Colonic mucosa (tissue), 4 donors: Measurements from ENCODE around the gene KHDRBS2. TPM values are rescaled to one million over a fixed set of nuclear protein-coding genes. Genes with fewer than 3 reads are reported as not detected.
A peak's percentile ranks its signal among the peaks of the same experiment; 100 is the strongest.

Experiments
- DNase-seq: peaks from one replicate; pipeline ENCODE4 v3.0.0-alpha.2; 2020
- H3K27ac ChIP-seq: fragments of 200-600 bp; one replicate; pipeline ENCODE4 v1.8.0; 2021
- H3K27me3 ChIP-seq: fragments of 200-600 bp; one replicate; pipeline ENCODE4 v1.8.0; 2021
- H3K36me3 ChIP-seq: fragments of 200-600 bp; one replicate; pipeline ENCODE4 v1.8.0; 2021
- H3K4me1 ChIP-seq: fragments of 200-600 bp; one replicate; pipeline ENCODE4 v1.8.0; 2021; ENCODE audit warnings: mild to moderate bottlenecking
- H3K4me3 ChIP-seq: fragments of 200-600 bp; one replicate; pipeline ENCODE4 v1.8.0; 2021
- H3K9ac ChIP-seq, 2 donors: one replicate each; pipeline ENCODE4 v1.7.0; 2013; ENCODE audit warnings: control low read depth in 2 of 2, low read depth in 2 of 2, low read length in 2 of 2
- H3K9me3 ChIP-seq: fragments of 200-600 bp; one replicate; pipeline ENCODE4 v1.8.0; 2021
- CTCF ChIP-seq: fragments of 200-600 bp; IDR thresholded peaks from one replicate; pipeline ENCODE4 v1.8.0; 2022; ENCODE audit warnings: antibody characterized with exemption, mild to moderate bottlenecking
- intact Hi-C: fragments of 100-400 bp; cut with DNase I; formaldehyde crosslinking; loops from one replicate; pipeline ENCODE4 v1.14.1; 2022
- total RNA-seq, 2 donors: library from RNA; stranded (reverse); fragmentation: NEBNext Ultra II Directional in 1 of 2; extraction: Animal tissue kit (Norgen Biotek cat#: 25700) in 1 of 2; gene quantifications; one replicate each; pipeline ENCODE4 v1.2.1, GENCODE V29; 2021
- donor health status: healthy.
- donor health status: DM: no; HTN: no; CAD: no.
- donor health status: DM: no; HTN: no; CAD: no.

Gene KHDRBS2
- 1 to 10 TPM in 1 of 2 donors, under 1 TPM in 1; 0.52 to 1.2 TPM for total RNA-seq

GRCh38 chr6:62285612-62286469 lies at the start of gene KHDRBS2:
TSS of gene KHDRBS2 (minus strand) at chr6:62286225.
- intact Hi-C loops = no loop called here
- Histone ChIP-seq H3K9me3 (no peaks in the 10 kb centered on the region), H3K27ac (no peak within 1 kb of the TSS), H3K4me1 (no peaks in the 10 kb centered on the region), H3K36me3 (no peaks in the 10 kb centered on the region), H3K4me3 (peak within 1 kb of the TSS; percentile 48), H3K9ac (no peak within 1 kb of the TSS), H3K27me3 (peaks cover 3% of the 10 kb centered on the region)
- peak; percentile 92 for DNase-seq
- TF ChIP-seq CTCF = no peak

GRCh38 chr6:62328607-62329006 lies 42.6 kb upstream of the KHDRBS2 start:
- H3K4me1 ChIP-seq = no peaks in the 10 kb centered on the region
- H3K4me3 ChIP-seq = no peak overlapping the region
- H3K27ac ChIP-seq = no peak overlapping the region
- DNase-seq = no peak
- H3K9ac ChIP-seq = no peak overlapping the region
- no peaks in the 10 kb centered on the region for H3K27me3 ChIP-seq
- no peaks in the 10 kb centered on the region for H3K36me3 ChIP-seq
- intact Hi-C loops = no loop called here
- no peaks in the 10 kb centered on the region for H3K9me3 ChIP-seq
- TF ChIP-seq CTCF = no peak

GRCh38 chr6:62324834-62325233 lies 38.8 kb upstream of the KHDRBS2 start:
- H3K4me1 ChIP-seq = no peaks in the 10 kb centered on the region
- no peaks in the 10 kb centered on the region for H3K36me3 ChIP-seq
- H3K4me3 ChIP-seq = no peak overlapping the region
- intact Hi-C loops = no loop called here
- no peak for DNase-seq
- no peak overlapping the region for H3K9ac ChIP-seq
- H3K27ac ChIP-seq = no peak overlapping the region
- H3K27me3 ChIP-seq = no peaks in the 10 kb centered on the region
- no peaks in the 10 kb centered on the region for H3K9me3 ChIP-seq
- TF ChIP-seq CTCF = no peak

GRCh38 chr6:62323818-62324431 lies 37.9 kb upstream of the KHDRBS2 start:
- Histone ChIP-seq H3K9ac (no peak overlapping the region), H3K4me1 (no peaks in the 10 kb centered on the region), H3K4me3 (no peak overlapping the region), H3K27ac (no peak overlapping the region), H3K27me3 (no peaks in the 10 kb centered on the region), H3K36me3 (no peaks in the 10 kb centered on the region), H3K9me3 (no peaks in the 10 kb centered on the region)
- intact Hi-C loops = no loop called here
- no peak for DNase-seq
- no peak for TF ChIP-seq CTCF

- H3K9me3 ChIP-seq = no peaks in the 10 kb centered on the region
- intact Hi-C loops = no loop called here
- H3K4me3 ChIP-seq = no peak overlapping the region
- TF ChIP-seq CTCF = no peak
- no peak overlapping the region for H3K27ac ChIP-seq
- DNase-seq = no peak
- H3K9ac ChIP-seq = no peak overlapping the region
- no peaks in the 10 kb centered on the region for H3K27me3 ChIP-seq
- H3K4me1 ChIP-seq = no peaks in the 10 kb centered on the region
- no peaks in the 10 kb centered on the region for H3K36me3 ChIP-seq
These were observed 12.8 kb upstream of the KHDRBS2 start for GRCh38 chr6:62298745-62299392.
